ENCODE results near the gene ZNF410. TPM values are rescaled to one million over a fixed set of nuclear protein-coding genes. Genes with fewer than 3 reads are reported as not detected.

The ZNF410 gene
- total and polyA plus RNA-seq, 2 of the 13 experiments (the other 11 are each of a cell fraction or from before 2014, with no cell fraction given): 19.2 to 44.3 TPM

- in situ Hi-C loops (cut with HindIII; ENCODE audit: extremely low pct_ligation_motif_present, low pct_unique_long_range_greater_than_20kb) (no loop called here), intact Hi-C loops (cut with micrococcal nuclease; ENCODE audit: unreplicated experiment) (no loop called here)
- no peak overlapping the region for H3K27ac ChIP-seq (ENCODE audit: extremely low read length, insufficient read depth, low read length)
- no peaks in the 10 kb centered on the region for H3K79me2 ChIP-seq (ENCODE audit: insufficient read depth, low read length)
- H3K27me3 ChIP-seq (ENCODE audit: control insufficient read depth in 1 of 2, insufficient read depth in 2 of 2, low read length in 2 of 2): no peaks in the 10 kb centered on the region
- BruUV-seq (replicated peaks): no TSS peak
- FAIRE-seq (no peak), DNase-seq (ENCODE audit: low spot score) (no peak), ATAC-seq (no peak)
- WGBS (ENCODE audit: low lambda C conversion rate): 100% methylated on average over 6 of the region's 6 CpGs
- H3K9me3 ChIP-seq (ENCODE audit: low read length): no peaks in the 10 kb centered on the region
- H3K4me1 ChIP-seq (ENCODE audit: insufficient read depth, low read length): no peaks in the 10 kb centered on the region
- no peak overlapping the region for H3K4me3 ChIP-seq (replicated peaks in 1 of 3; ENCODE audit: insufficient read depth in 1 of 3, low read depth in 2 of 3, low read length in 3 of 3)
- POLR2A ChIA-PET: no interaction called here
- H3K36me3 ChIP-seq (replicated peaks in 1 of 2; ENCODE audit: control insufficient read depth in 1 of 2, insufficient read depth in 2 of 2, low read length in 2 of 2): peaks cover 8 to 45% of the 10 kb centered on the region in 2 experiments
- CTCF ChIA-PET (ENCODE audit: low intra/inter-chr PET ratio, low total read pairs): no interaction called here
- no peak overlapping the region for H3K9ac ChIP-seq (ENCODE audit: insufficient read depth, low read depth, low read length)
- no peak overlapping the region for H2AFZ ChIP-seq (ENCODE audit: low read length)
- no peak overlapping the region for H3K4me2 ChIP-seq (ENCODE audit: low read depth, low read length)
- H4K20me1 ChIP-seq (ENCODE audit: insufficient read depth, low read length): no peaks in the 10 kb centered on the region
- TF ChIP-seq SRSF9 (IDR thresholded peaks at IDR 0.05; ENCODE audit: borderline replicate concordance, insufficient read depth, low read depth, low read length, poor library complexity, severe bottlenecking): no peak
- no peak for TF ChIP-seq ZNF33A (CRISPR knock-in tag; IDR thresholded peaks at IDR 0.05; ENCODE audit: borderline replicate concordance)
- TF ChIP-seq ZNF225 (CRISPR knock-in tag; IDR thresholded peaks at IDR 0.05): no peak
- no peak for TF ChIP-seq ZNF34 (CRISPR knock-in tag; IDR thresholded peaks at IDR 0.05; ENCODE audit: borderline replicate concordance)
- no peak for TF ChIP-seq AFF4 (CRISPR knock-in tag; IDR thresholded peaks at IDR 0.05)
- no peak for TF ChIP-seq HHEX (CRISPR knock-in tag; IDR thresholded peaks at IDR 0.05)
- TF ChIP-seq, protein P1, sequence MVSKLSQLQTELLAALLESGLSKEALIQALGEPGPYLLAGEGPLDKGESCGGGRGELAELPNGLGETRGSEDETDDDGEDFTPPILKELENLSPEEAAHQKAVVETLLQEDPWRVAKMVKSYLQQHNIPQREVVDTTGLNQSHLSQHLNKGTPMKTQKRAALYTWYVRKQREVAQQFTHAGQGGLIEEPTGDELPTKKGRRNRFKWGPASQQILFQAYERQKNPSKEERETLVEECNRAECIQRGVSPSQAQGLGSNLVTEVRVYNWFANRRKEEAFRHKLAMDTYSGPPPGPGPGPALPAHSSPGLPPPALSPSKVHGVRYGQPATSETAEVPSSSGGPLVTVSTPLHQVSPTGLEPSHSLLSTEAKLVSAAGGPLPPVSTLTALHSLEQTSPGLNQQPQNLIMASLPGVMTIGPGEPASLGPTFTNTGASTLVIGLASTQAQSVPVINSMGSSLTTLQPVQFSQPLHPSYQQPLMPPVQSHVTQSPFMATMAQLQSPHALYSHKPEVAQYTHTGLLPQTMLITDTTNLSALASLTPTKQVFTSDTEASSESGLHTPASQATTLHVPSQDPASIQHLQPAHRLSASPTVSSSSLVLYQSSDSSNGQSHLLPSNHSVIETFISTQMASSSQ (IDR thresholded peaks at IDR 0.05; ENCODE audit: low read depth): no peak
- TF ChIP-seq, protein P1 (CRISPR knock-in tag; IDR thresholded peaks at IDR 0.05; ENCODE audit: borderline replicate concordance): no peak
- TF ChIP-seq ZNF234 (CRISPR knock-in tag; conservative IDR thresholded peaks at IDR 0.05): no peak
- no peak for TF ChIP-seq FOXJ3 (CRISPR knock-in tag; IDR thresholded peaks at IDR 0.05; ENCODE audit: borderline replicate concordance)
- TF ChIP-seq ZNF275 (CRISPR knock-in tag; IDR thresholded peaks at IDR 0.05; ENCODE audit: borderline replicate concordance): no peak
- no peak for TF ChIP-seq BRD4 (CRISPR knock-in tag; IDR thresholded peaks at IDR 0.05)
- TF ChIP-seq JARID2 (CRISPR knock-in tag; IDR thresholded peaks at IDR 0.05; ENCODE audit: insufficient replicate concordance): no peak
- TF ChIP-seq SAP130 (CRISPR knock-in tag; IDR thresholded peaks at IDR 0.05; ENCODE audit: low read depth): no peak
- no peak for TF ChIP-seq ZNF362 (CRISPR knock-in tag; IDR thresholded peaks at IDR 0.05; ENCODE audit: borderline replicate concordance)
Measured at GRCh38 chr14:73916324-73916723, 29.7 kb downstream of the ZNF410 start.

All from HepG2 (cell line).